ENCODE measurements around the gene RNU1-1.

Gene RNU1-1

GRCh38 chr1:16468558-16468957 is 45.5 kb downstream of the RNU1-1 start:
- Histone ChIP-seq H4K20me1 (peaks cover 0 to 94% (median 0%) of the 10 kb centered on the region in 11 experiments; a peak in 7 of 22 replicates), H3K4me3 (no peak overlapping the region), H3K36me3 (peaks cover 4 to 99% (median 31%) of the 10 kb centered on the region in 11 experiments; a peak in 20 of 22 replicates), H3K27ac (no peak overlapping the region), H3K4me1 (no peaks in the 10 kb centered on the region; a peak in 1 of 20 replicates), H3K4me2 (no peak overlapping the region), H3K9ac (no peak overlapping the region), H3K9me3 (replicated peaks in 1 of 11) (no peaks in the 10 kb centered on the region), H3K27me3 (no peaks in the 10 kb centered on the region)
- no peak for TF ChIP-seq Cebpa-rat (IDR thresholded peaks at IDR 0.05)

- peaks cover 0 to 100% (median 8%) of the 10 kb centered on the region in 11 experiments; a peak in 15 of 22 replicates for H4K20me1 ChIP-seq
- H3K27me3 ChIP-seq = no peaks in the 10 kb centered on the region
- H3K4me1 ChIP-seq = no peaks in the 10 kb centered on the region; a peak in 1 of 20 replicates
- H3K9me3 ChIP-seq (replicated peaks in 1 of 11) = no peaks in the 10 kb centered on the region
- no peak overlapping the region for H3K9ac ChIP-seq
- no peak for TF ChIP-seq Cebpa-rat (IDR thresholded peaks at IDR 0.05)
- no peak overlapping the region for H3K4me3 ChIP-seq
- no peak overlapping the region for H3K27ac ChIP-seq
- no peak overlapping the region for H3K4me2 ChIP-seq
- H3K36me3 ChIP-seq = peaks cover 32 to 99% (median 54%) of the 10 kb centered on the region in 11 experiments
Measured at GRCh38 chr1:16464917-16465625, 49.0 kb downstream of the RNU1-1 start.

All from BLaER1 treated with 17β-estradiol and CSF1 and Interleukin-3, amounts not matched to agents 10 nM and 100 nM (cell line).